Measurements from ENCODE around the gene CXCL9.

GRCh38 chr4:75968084-75968483 lies 39.2 kb downstream of the CXCL9 start:
- TF ChIP-seq CTCF (IDR thresholded peaks at IDR 0.05) (no peak), EP300 (IDR thresholded peaks at IDR 0.05) (no peak)
